Measurements from ENCODE around the gene CFAP92.

CFAP92 gene, protein sequence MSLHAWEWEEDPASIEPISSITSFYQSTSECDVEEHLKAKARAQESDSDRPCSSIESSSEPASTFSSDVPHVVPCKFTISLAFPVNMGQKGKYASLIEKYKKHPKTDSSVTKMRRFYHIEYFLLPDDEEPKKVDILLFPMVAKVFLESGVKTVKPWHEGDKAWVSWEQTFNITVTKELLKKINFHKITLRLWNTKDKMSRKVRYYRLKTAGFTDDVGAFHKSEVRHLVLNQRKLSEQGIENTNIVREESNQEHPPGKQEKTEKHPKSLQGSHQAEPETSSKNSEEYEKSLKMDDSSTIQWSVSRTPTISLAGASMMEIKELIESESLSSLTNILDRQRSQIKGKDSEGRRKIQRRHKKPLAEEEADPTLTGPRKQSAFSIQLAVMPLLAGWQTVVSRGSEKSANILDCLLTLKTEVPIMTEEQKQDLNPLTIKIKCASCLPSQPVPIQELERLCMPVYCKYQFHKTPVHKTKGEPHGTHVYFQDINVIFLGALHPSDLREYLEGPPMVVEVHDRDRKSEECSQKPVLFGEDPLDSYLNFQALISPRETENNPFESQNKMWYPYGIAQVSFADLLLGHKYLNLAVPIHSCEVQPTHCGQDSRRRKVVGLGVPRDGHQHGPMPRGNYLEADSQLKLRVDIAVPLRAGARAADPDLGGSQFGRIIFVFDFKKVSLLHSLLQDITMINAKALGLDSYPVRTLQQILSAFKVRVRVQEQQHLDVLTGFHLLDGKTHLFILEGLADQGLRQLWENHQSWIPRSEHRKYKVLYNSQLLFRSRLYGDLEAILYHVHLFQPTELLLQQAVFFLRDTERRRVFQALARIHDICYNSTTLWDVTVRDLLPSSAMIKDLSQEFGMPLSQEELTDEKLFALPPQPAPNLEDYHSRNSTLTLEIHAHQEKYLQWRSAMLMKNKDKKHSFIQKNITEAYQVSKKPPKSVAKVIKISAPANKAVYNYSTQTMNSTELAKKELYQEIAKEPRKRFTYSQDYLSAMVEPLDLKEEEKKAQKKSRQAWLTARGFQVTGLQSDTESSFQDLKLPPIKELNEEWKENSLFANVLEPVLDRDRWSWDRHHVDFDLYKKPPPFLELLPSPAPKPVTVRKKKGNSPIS

GRCh38 chr3:128993461-128994172 is at the start of gene CFAP92:
Gene CFAP92 (minus strand): TSS chr3:128994076. CDS start chr3:128993304, 772 bp downstream.
- DNase-seq, result peak in 46 of 56 donors; percentile 11 to 87 (median 65)

DNA sequence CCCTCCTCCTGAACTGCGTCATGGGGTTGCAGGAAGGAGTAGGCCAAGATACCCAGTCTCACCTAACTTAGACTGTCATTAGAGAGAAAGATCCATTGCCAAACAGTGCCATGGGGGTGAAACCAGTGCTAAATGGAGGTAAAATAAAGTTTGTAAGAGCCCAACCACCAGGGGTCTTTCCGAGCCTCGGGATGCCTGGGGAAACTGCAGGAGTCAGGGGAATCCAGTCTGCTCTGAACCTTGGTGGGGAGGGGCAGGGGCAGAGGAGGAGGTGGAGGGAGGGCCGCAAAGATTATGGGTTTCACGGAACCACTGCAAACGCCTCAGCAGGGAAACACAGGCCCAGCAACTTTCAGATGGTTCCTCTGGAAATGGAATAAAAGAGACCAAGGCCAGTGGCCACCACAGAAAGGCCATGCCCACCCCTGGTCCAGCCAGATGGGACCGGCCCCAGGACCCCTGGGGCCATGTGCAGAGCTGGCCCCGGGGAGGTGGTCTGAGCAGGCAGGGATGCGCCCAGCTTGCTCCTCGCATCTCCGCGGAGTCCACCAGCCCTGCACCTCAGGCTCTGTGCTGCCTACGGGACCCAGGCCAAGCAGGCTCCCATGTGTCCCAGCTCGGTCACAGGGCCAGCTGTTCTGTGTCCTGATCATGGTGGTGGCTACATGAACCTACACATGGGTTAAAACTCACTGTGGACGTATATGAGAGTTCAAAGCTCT is 46.9 kb upstream of the CFAP92 start:
- DNase-seq, result no peak

GRCh38 chr3:129040039-129040336 is 46.1 kb upstream of the CFAP92 start:
- no peak for DNase-seq

DNA sequence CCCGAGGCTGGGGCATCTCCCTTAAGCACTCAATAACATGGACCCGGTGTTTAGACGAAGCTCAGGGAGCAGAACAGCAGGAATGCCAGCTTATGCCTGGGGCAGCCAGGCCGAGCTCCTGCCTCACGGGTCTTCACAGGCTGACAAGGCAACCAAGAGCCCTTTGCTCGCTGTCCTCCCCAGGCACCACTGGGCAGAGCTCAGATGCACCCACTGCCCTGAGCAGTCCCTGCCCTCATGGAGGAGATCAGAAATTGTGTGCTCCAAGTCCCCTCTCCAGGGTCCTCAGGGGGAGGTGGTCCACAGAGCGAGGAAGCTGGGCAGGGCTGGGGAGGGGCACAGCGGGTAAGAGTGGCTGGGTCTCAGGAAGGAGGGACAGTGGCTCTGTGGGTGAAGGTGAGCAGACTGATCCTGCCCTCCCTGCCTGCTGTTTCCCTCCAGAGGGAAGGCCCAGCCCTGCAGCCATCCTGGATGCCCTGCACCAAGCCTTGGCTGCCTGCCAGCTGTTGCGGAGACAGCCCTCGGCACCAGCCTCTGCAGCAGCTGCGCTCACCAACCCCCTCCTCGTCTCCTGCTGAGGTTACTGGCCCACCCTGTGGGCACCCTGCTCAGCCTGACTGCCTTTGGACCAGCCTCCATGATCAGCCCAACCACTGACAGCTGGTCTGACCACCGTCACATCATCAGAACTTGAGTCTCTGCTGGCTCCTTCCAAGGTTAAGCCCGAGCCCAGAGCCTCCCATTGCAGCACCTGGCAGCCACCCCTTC is 45.6 kb upstream of the CFAP92 start:
- peak in 2 of 56 donors; percentile 12 to 34 for DNase-seq

DNA sequence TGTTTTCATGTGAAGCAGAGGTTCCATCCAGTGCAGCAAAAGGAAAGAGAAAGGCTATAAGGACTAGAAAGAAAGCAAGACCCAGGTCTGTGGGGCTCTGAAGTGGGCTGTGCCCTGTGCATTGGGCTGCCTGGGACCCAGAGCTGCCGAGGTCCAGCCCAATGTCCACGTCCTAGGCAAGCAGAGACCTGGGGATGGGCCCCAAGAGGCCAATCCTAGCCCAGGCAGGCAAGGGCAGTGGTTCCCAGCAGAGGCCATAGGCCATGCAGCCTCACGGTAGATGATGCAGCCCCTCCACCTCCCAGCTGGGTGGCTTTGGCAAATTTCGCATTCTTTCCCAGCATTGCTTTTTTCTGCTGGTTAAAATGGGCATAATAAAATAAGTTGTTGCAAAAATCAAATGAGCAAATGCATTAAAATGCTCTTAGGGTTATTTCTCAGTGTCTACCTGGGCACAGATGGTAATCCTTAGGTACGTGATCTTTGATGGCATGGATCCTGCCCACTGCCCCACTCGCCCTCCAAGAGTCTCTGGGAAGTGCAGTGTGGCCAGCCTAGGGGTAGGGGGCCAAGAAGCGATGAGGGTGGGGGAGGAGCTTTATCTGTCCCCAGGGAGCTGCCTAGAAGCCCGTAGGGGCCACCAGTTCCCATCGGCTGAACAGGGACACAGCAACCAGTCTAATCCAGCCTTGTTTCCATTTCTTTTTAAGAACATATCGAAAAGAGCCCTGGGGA is 44.4 kb upstream of the CFAP92 start:
- DNase-seq, result no peak

DNA sequence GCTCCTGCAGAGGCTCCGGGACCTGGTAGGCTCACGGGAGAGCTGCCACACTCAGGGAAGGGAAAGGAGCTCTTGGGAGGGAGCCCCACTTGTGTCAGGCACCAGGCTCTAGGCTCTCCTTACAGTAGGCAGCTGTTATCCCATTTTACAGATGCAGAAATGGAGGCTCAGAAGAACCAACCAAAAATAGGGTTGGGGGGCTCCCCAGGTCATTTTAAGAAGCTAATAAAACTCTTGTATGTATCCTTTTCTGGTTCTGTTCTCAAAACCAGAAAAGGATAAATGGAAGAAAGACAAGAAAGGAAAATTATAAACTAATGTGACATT is 43.2 kb upstream of the CFAP92 start:
- no peak for DNase-seq

- DNase-seq, result no peak
Measured at GRCh38 chr3:129036222-129037092, 42.6 kb upstream of the CFAP92 start.

GRCh38 chr3:129035360-129036221 is 41.7 kb upstream of the CFAP92 start:
- no peak for DNase-seq

DNA sequence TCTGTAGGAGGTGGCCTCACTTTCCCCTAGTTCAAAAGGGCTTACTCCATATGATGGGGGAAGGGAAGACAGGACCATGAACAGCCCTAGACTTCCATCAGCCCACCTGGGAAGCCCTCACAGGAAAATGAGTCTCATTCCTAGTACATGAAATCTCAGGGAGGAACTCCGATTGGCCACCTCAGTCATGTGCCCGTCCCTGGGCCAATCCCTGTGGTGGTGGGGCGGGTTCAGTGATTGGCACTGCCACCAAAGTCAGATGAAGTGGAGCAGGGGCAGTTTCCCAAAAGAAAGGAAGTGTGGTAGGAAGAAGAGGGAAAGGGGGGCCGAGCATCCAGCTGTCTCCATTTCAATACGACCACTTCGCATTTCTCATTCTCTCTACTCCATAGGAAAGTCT is 40.8 kb upstream of the CFAP92 start:
- no peak for DNase-seq

- no peak for DNase-seq
Measured at GRCh38 chr3:129033633-129034321, 39.9 kb upstream of the CFAP92 start.

GRCh38 chr3:129033151-129033550 is 39.3 kb upstream of the CFAP92 start:
- DNase-seq, result no peak

DNA sequence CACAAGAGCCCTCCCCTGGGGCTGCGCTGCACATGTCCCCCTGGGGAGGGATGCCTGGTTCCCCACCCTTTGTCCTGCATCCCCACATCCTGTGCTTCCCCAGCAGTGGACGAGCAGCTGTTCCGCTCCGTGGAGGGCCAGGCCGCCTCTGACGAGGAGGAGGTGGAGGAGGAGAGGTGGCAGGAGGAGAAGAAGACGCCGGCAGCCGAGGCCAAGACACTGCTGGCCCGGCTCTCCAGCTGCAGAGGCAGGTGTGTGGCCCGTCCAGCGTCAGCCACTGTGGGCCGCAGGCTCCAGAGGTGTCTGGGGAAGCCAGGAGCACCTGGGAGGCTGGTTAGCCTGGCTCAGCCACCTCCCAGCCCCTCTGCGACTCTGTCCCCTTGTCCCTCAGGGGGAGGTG is 38.8 kb upstream of the CFAP92 start:
- DNase-seq, result no peak

DNA sequence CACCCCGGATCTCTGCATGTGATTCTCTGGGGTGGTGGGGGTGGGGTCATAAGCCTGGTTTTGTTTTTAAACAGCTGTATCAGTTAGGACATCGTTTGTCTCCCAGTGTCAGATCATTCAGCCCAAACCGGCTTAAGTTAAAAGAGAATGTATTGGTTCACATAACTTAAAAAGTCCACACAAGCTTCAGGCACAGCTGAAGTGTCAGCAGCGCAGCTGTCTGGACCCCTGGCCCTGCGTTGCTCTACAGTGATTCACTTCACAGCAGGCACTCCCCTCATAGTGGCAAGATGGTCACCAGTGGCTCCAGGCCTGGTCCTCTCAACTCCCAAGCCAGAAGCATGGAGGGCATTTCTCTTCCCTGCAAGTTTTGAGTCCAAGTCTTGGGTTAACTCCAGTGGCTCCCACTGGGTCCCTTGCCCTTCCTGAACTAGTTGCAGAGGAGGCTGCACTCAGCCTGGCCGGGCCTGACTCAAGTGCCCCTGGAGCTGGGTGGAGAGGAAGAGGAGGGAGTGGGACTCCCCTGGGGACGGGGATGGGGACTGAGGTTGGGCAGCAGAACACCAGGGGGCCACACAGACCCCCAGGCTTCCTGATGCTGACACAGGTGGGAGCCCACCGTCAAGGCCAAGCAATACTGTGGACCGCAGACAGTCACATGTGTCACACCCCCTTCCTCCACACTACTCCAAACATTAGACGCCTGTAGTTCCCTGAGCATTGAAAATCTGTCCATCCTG is 37.8 kb upstream of the CFAP92 start:
- DNase-seq, result no peak

DNA sequence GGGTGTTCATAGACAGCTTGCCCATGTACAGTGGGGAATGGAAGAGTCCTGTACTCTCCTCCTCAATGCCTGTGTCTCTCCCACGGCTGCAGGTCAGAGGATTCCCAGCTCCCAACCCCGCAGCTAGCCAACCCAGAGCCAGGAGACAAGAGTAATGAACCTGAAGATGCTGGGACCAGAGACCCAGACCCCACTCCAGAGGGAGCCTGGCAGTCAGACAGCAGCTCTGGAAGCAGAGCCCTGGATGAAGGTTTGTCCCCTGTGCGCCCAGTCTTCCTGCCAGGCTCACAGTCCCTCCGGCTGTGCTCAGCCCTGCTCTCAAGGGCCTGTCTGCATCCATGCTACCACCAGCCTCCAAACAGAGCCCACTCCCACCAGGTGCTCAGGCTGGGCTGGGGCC is 36.7 kb upstream of the CFAP92 start:
- no peak for DNase-seq

DNA sequence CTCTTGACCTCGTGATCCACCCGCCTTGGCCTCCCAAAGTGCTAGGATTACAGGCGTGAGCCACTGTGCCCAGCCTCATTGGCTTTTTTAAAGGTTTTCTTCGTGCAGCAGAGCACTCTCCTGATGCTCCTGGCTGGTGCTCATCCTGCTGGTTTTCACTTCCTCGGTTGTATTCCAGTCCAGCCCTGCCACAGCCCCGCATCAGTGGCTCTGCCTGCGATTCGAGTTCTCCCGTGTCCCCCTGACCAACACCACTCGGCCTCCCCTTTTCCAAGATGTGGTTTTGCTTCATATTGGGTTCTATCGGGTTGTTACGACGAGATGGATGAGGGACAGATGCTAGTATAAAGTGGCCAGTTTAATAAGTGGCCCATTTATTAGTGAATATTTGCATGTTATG is 35.0 kb upstream of the CFAP92 start:
- no peak for DNase-seq

GRCh38 chr3:129027544-129027880 is 33.6 kb upstream of the CFAP92 start:
- no peak for DNase-seq

All from amygdala (tissue), 56 donors.